HepG2 (cell line): ENCODE results near the gene SPACA9. TPM values are rescaled to one million over a fixed set of nuclear protein-coding genes. Genes with fewer than 3 reads are reported as not detected.

ENCODE experiments used
- ATAC-seq: fragments of 200-7000 bp; cut with Tn5 transposase; 3 replicates; pipeline ENCODE4 v1.9.1; 2020; ENCODE audit warnings: mild to moderate bottlenecking, moderate library complexity
- BruUV-seq: library from RNA; stranded (reverse); fragments of 400-500 nt; replicated peaks from 2 replicates; lab custom pipeline; 2021; lab: Mats Ljungman, UMichigan
- CTCF ChIA-PET: fragments of 300-600 bp; formaldehyde crosslinking; extraction: SDS; loops from one replicate; lab custom pipeline; 2021; ENCODE audit warnings: low total read pairs, inconsistent platforms, low intra/inter-chr PET ratio; lab: Yijun Ruan, JAX
- POLR2A ChIA-PET: fragments of 350-600 bp; sonication (Branson Sonifier 250); formaldehyde crosslinking; loops from one replicate; lab custom pipeline; 2020; ENCODE audit warnings: antibody characterized with exemption, inconsistent platforms; lab: Yijun Ruan, JAX
- DNase-seq: peaks from one replicate; pipeline ENCODE4 v3.0.0-alpha.2; 2015; ENCODE audit warnings: low spot score
- FAIRE-seq: peaks from 3 replicates; lab custom pipeline; 2011; peaks lifted over from hg19 to GRCh38; lab: Jason Lieb, UNC
- H2AFZ ChIP-seq: one replicate; pipeline ENCODE4 v1.6.1; 2011; ENCODE audit warnings: low read length, inconsistent platforms
- H3K27ac ChIP-seq: fragments of 300-600 bp; 3 replicates; pipeline ENCODE4 v1.8.0; 2011; ENCODE audit warnings: mixed run types, mild to moderate bottlenecking, mixed read lengths, low read length, inconsistent platforms; ENCODE audit not compliant: insufficient read depth; ENCODE audit errors: extremely low read length
- H3K27me3 ChIP-seq, 2 experiments: fragments of 200-600 bp in 1 of 2; 2 replicates in 1 of 2; 3 replicates in 1 of 2; pipeline versions ENCODE4 v1.6.0 to v1.8.0; 2011; ENCODE audit warnings: low read length in 2 of 2, mild to moderate bottlenecking in 2 of 2, moderate library complexity in 2 of 2, inconsistent platforms in 1 of 2; ENCODE audit not compliant: insufficient read depth in 2 of 2, control insufficient read depth in 1 of 2
- H3K36me3 ChIP-seq, 2 experiments: fragments of 200-600 bp in 1 of 2; replicated peaks in 1 of 2; 2 replicates in 1 of 2; 3 replicates in 1 of 2; pipeline versions ENCODE4 v1.5.1 to v1.8.0; 2011; ENCODE audit warnings: low read length in 2 of 2, inconsistent platforms in 1 of 2; ENCODE audit not compliant: insufficient read depth in 2 of 2, control insufficient read depth in 1 of 2
- H3K4me1 ChIP-seq: 2 replicates; pipeline ENCODE4 v1.5.1; 2012; ENCODE audit warnings: low read length, inconsistent platforms; ENCODE audit not compliant: insufficient read depth
- H3K4me2 ChIP-seq: 2 replicates; pipeline ENCODE4 v1.6.0; 2011; ENCODE audit warnings: low read depth, low read length, inconsistent platforms
- H3K4me3 ChIP-seq, 3 experiments: fragments of 200-600 bp in 1 of 3; sonication (generic), shearing (Covaris generic) in 1 of 3; replicated peaks in 1 of 3; 2 replicates each; pipeline ENCODE4 v1.5.1; 2011 to 2016; ENCODE audit warnings: low read length in 3 of 3, inconsistent platforms in 2 of 3, low read depth in 2 of 3, mild to moderate bottlenecking in 2 of 3, control low read depth in 1 of 3, mixed read lengths in 1 of 3; ENCODE audit not compliant: insufficient read depth in 1 of 3
- H3K79me2 ChIP-seq: one replicate; pipeline ENCODE4 v1.6.1; 2011; ENCODE audit warnings: low read length, inconsistent platforms; ENCODE audit not compliant: insufficient read depth
- H3K9ac ChIP-seq: 2 replicates; pipeline ENCODE4 v1.6.0; 2011; ENCODE audit warnings: mild to moderate bottlenecking, low read depth, low read length, inconsistent platforms; ENCODE audit not compliant: insufficient read depth
- H3K9me3 ChIP-seq: 2 replicates; pipeline ENCODE4 v1.5.1; 2012; ENCODE audit warnings: mild to moderate bottlenecking, low read length
- H4K20me1 ChIP-seq: 2 replicates; pipeline ENCODE4 v1.6.0; 2011; ENCODE audit warnings: inconsistent platforms, mild to moderate bottlenecking, low read length, moderate library complexity; ENCODE audit not compliant: insufficient read depth
- PLRG1 ChIP-seq: fragments of 450-650 bp; conservative IDR thresholded peaks from 2 replicates; pipeline ENCODE4 v1.6.1; 2016
- SATB2 ChIP-seq: sonication (generic); formaldehyde crosslinking; IDR thresholded peaks from 2 replicates; pipeline ENCODE4 v1.5.0; 2020; ENCODE audit warnings: missing genetic modification reagents
- STAT5B ChIP-seq: sonication (generic); formaldehyde crosslinking; IDR thresholded peaks from 2 replicates; pipeline ENCODE4 v1.4.0; 2020; ENCODE audit warnings: missing genetic modification reagents
- THAP8 ChIP-seq: sonication (generic); formaldehyde crosslinking; IDR thresholded peaks from 2 replicates; pipeline ENCODE4 v1.5.1; 2020; ENCODE audit warnings: missing genetic modification reagents, mild to moderate bottlenecking, borderline replicate concordance
- ZBTB42 ChIP-seq: sonication (generic); formaldehyde crosslinking; IDR thresholded peaks from 2 replicates; pipeline ENCODE4 v1.5.0; 2020; ENCODE audit warnings: mild to moderate bottlenecking, missing genetic modification reagents
- ZNF18 ChIP-seq: sonication (generic); formaldehyde crosslinking; IDR thresholded peaks from 2 replicates; pipeline ENCODE4 v1.8.0; 2022; ENCODE audit warnings: mild to moderate bottlenecking, missing genetic modification reagents; ENCODE audit not compliant: insufficient replicate concordance
- ZNF281 ChIP-seq: sonication (generic); formaldehyde crosslinking; IDR thresholded peaks from 2 replicates; pipeline ENCODE4 v1.4.0; 2020; ENCODE audit warnings: missing genetic modification reagents, borderline replicate concordance
- ZNF598 ChIP-seq: sonication (generic); formaldehyde crosslinking; IDR thresholded peaks from 2 replicates; pipeline ENCODE4 v1.5.1; 2020; ENCODE audit warnings: mild to moderate bottlenecking, missing genetic modification reagents, borderline replicate concordance
- ZNF629 ChIP-seq: sonication (generic); formaldehyde crosslinking; conservative IDR thresholded peaks from 2 replicates; pipeline ENCODE4 v1.5.0; 2020; ENCODE audit warnings: missing genetic modification reagents
- ZNF644 ChIP-seq: IDR thresholded peaks from 2 replicates; pipeline ENCODE4 v1.6.1; 2016; ENCODE audit warnings: low read depth
- WGBS: methylation state at CpG from one replicate; pipeline ENCODE4 v1.1.6; 2017; ENCODE audit warnings: low lambda C conversion rate; 5-methylcytosine and 5-hydroxymethylcytosine counted together
- in situ Hi-C: cut with HindIII; loops from 2 replicates; pipeline ENCODE4 v1.10.0; 2017; ENCODE audit warnings: low pct_unique_long_range_greater_than_20kb; ENCODE audit not compliant: extremely low pct_ligation_motif_present
- intact Hi-C: fragments of 100-400 bp; cut with micrococcal nuclease; formaldehyde crosslinking; loops from one replicate; pipeline ENCODE4 v1.10.0; 2022; ENCODE audit not compliant: unreplicated experiment
- polyA plus RNA-seq, 8 experiments: library from polyadenylated mRNA; depleted of rRNA in 3 of 8; stranded (reverse) in 7 of 8; unstranded in 1 of 8; fragments of >200 nt; fragmentation: Illumina TruSeq in 4 of 8; extraction: Trizol in 4 of 8; gene quantifications; 2 replicates each; pipeline versions ENCODE4 v1.2.1 to v1.2.3, GENCODE V29; 2011 to 2016; ENCODE audit warnings: low read depth in 4 of 8, missing spikeins in 1 of 8, mixed read lengths in 1 of 8; ENCODE audit not compliant: insufficient read depth in 1 of 8
- total RNA-seq, 5 experiments: library from RNA; depleted of rRNA; stranded (reverse); fragments of >200 nt; fragmentation: Illumina TruSeq; extraction: Trizol; gene quantifications; 2 replicates each; pipeline ENCODE4 v1.2.3, GENCODE V29; 2016; ENCODE audit warnings: low read depth in 1 of 5

SPACA9 gene
- total and polyA plus RNA-seq, 2 of the 13 experiments (the other 11 are each of a cell fraction or from before 2014, with no cell fraction given): 0.15 to 0.38 TPM

- Histone ChIP-seq H3K36me3 (no peaks in the 10 kb centered on the region), H3K9ac (no peak overlapping the region), H3K9me3 (no peaks in the 10 kb centered on the region), H3K4me1 (peaks cover 16% of the 10 kb centered on the region), H3K4me2 (peak overlapping the region; percentile 48; the same call in 1 of the 2 replicates), H4K20me1 (no peaks in the 10 kb centered on the region), H3K27ac (no peak overlapping the region), H3K4me3 (no peak overlapping the region), H3K79me2 (no peaks in the 10 kb centered on the region), H2AFZ (no peak overlapping the region), H3K27me3 (no peaks in the 10 kb centered on the region)
- 79% methylated on average over 4 of the region's 6 CpGs for WGBS
- intact Hi-C loops (no loop called here), in situ Hi-C loops (no loop called here)
- ATAC-seq: no peak
- TF ChIP-seq ZNF629 (CRISPR knock-in tag) (peak; percentile 41), ZNF281 (CRISPR knock-in tag) (no peak)
- no TSS peak for BruUV-seq
- DNase-seq: no peak
- ChIA-PET POLR2A (no interaction called here), CTCF (no interaction called here)
- FAIRE-seq: no peak
These were observed 7.6 kb downstream of the SPACA9 start for GRCh38 chr9:132886334-132886725.

GRCh38 chr9:132887181-132888120 lies 8.8 kb downstream of the SPACA9 start:
- DNase-seq: no peak
- peak; percentile 14 for ATAC-seq
- in situ Hi-C loops: no loop called here
- Histone ChIP-seq H3K4me3 (no peak overlapping the region), H2AFZ (no peak overlapping the region), H3K4me2 (no peak overlapping the region), H4K20me1 (no peaks in the 10 kb centered on the region), H3K27ac (no peak overlapping the region), H3K9me3 (no peaks in the 10 kb centered on the region), H3K79me2 (no peaks in the 10 kb centered on the region), H3K36me3 (no peaks in the 10 kb centered on the region), H3K4me1 (peaks cover 26% of the 10 kb centered on the region), H3K9ac (no peak overlapping the region), H3K27me3 (no peaks in the 10 kb centered on the region)
- POLR2A ChIA-PET: no interaction called here
- no TSS peak for BruUV-seq
- CTCF ChIA-PET: no interaction called here
- WGBS: 59% methylated on average over 13 of the region's 18 CpGs
- intact Hi-C loops: no loop called here
- no peak for FAIRE-seq
- no peak for TF ChIP-seq THAP8
- TF ChIP-seq ZNF18 (CRISPR knock-in tag): no peak
- TF ChIP-seq ZNF598 (CRISPR knock-in tag): no peak
- no peak for TF ChIP-seq ZNF644 (CRISPR knock-in tag)
- TF ChIP-seq SATB2: no peak
- TF ChIP-seq STAT5B (CRISPR knock-in tag): no peak
- no peak for TF ChIP-seq ZNF629 (CRISPR knock-in tag)
- TF ChIP-seq ZBTB42: no peak
- no peak for TF ChIP-seq PLRG1
